Spleen (tissue), 11 donors: ENCODE results near the gene GON4L. TPM values are rescaled to one million over a fixed set of nuclear protein-coding genes. Genes with fewer than 3 reads are reported as not detected.

Experiments
- DNase-seq: peaks from one replicate; pipeline ENCODE4 v3.0.0-alpha.2; 2020
- H3K27ac ChIP-seq, 8 donors: fragments of 200-600 bp; sonication (generic) in 7 of 8; 1 replicate in 4 of 8; 2 replicates in 4 of 8; pipeline versions ENCODE4 v1.5.0 to v1.8.0; 2016 to 2021; ENCODE audit warnings: inconsistent platforms in 4 of 8, mild to moderate bottlenecking in 4 of 8, moderate library complexity in 1 of 8
- H3K27me3 ChIP-seq, 7 donors: fragments of 200-600 bp; sonication (generic) in 6 of 7; replicated peaks in 1 of 7; 1 replicate in 4 of 7; 2 replicates in 3 of 7; pipeline versions ENCODE4 v1.5.0 to v1.8.0; 2016 to 2021; ENCODE audit warnings: inconsistent platforms in 3 of 7, mild to moderate bottlenecking in 1 of 7
- H3K36me3 ChIP-seq, 6 donors: fragments of 200-600 bp; sonication (generic) in 5 of 6; 1 replicate in 4 of 6; 2 replicates in 2 of 6; pipeline versions ENCODE4 v1.5.0 to v1.8.0; 2016 to 2021; ENCODE audit warnings: inconsistent platforms in 2 of 6
- H3K4me1 ChIP-seq, 6 donors: fragments of 200-600 bp; sonication (generic) in 5 of 6; 1 replicate in 3 of 6; 2 replicates in 3 of 6; pipeline versions ENCODE4 v1.5.0 to v1.8.0; 2016 to 2021; ENCODE audit warnings: inconsistent platforms in 3 of 6
- H3K4me3 ChIP-seq, 8 donors: fragments of 200-600 bp; sonication (generic) in 7 of 8; 1 replicate in 4 of 8; 2 replicates in 4 of 8; pipeline versions ENCODE4 v1.5.0 to v1.8.0; 2016 to 2021; ENCODE audit warnings: inconsistent platforms in 4 of 8, mild to moderate bottlenecking in 4 of 8, moderate library complexity in 2 of 8
- H3K9me3 ChIP-seq, 8 donors: fragments of 200-600 bp; sonication (generic) in 7 of 8; 1 replicate in 4 of 8; 2 replicates in 4 of 8; pipeline versions ENCODE4 v1.5.0 to v1.8.0; 2016 to 2021; ENCODE audit warnings: inconsistent platforms in 4 of 8
- CTCF ChIP-seq, 11 experiments: fragments of 200-600 bp in 7 of 11; fragments of 450-650 bp in 4 of 11; sonication (generic) in 4 of 11; IDR thresholded peaks in 8 of 11; conservative IDR thresholded peaks in 3 of 11; 1 replicate in 7 of 11; 2 replicates in 4 of 11; pipeline versions ENCODE4 v1.4.0 to v1.8.0; 2016 to 2021; ENCODE audit warnings: antibody characterized with exemption in 11 of 11, inconsistent platforms in 4 of 11, mild to moderate bottlenecking in 1 of 11
- POLR2A ChIP-seq, 3 donors: fragments of 450-650 bp; IDR thresholded peaks; one replicate each; pipeline ENCODE4 v1.5.1; 2017; ENCODE audit warnings: antibody characterized with exemption in 3 of 3, mild to moderate bottlenecking in 1 of 3
- POLR2AphosphoS5 ChIP-seq, 3 donors: sonication (generic); formaldehyde crosslinking; IDR thresholded peaks; one replicate each; pipeline ENCODE4 v1.5.1; 2017; ENCODE audit warnings: antibody characterized with exemption in 3 of 3
- WGBS, 5 donors: extraction: QIAGEN DNeasy Blood & Tissue Kit in 3 of 5; methylation state at CpG; one replicate each; pipeline versions ENCODE4 v1.1.5 to v1.1.7; 2013 to 2018; 5-methylcytosine and 5-hydroxymethylcytosine counted together
- intact Hi-C: fragments of 100-400 bp; cut with DNase I; formaldehyde crosslinking; loops from one replicate; pipeline ENCODE4 v1.15.0; 2023; ENCODE audit warnings: low total_unique reads
- polyA plus RNA-seq, 3 donors: library from polyadenylated mRNA; stranded (reverse); fragments of 200-250 nt; gene quantifications; one replicate each; pipeline ENCODE4 v1.2.1, GENCODE V29; 2013
- total RNA-seq, 7 donors: library from RNA; depleted of rRNA in 3 of 7; stranded (reverse); fragments of >200 nt in 3 of 7; fragmentation: NEBNext Ultra II Directional in 4 of 7; extraction: Animal tissue kit (Norgen Biotek cat#: 25700) in 4 of 7; gene quantifications; one replicate each; pipeline versions ENCODE4 v1.1.0 to v1.2.1, GENCODE V29; 2016 to 2021
- donor health status: healthy with polysubstance abuse.
- donor health status: DM: no; HTN: no; CAD: no; lungs with moderate emphysema.
- donor health status: DM: no; HTN: no; CAD: no.
- donor health status: Bipolar disorder and iron deficiency.
- donor health status: healthy.
- donor health status: DM: no; HTN: no; CAD: no.
- donor health status: DM: yes; HTN: yes; CAD: no.

The GON4L gene
- total and polyA plus RNA-seq, 10 donors: 12.3 to 103 (median 66.2) TPM

GRCh38 chr1:155893389-155894142 is 36.6 kb upstream of the GON4L start:
- TF ChIP-seq POLR2AphosphoS5 (IDR thresholded peaks at IDR 0.05): peak in 1 of 3 donors; percentile 41
- TF ChIP-seq POLR2A (IDR thresholded peaks at IDR 0.05): no peak
- Histone ChIP-seq H3K4me1 (peaks cover 0 to 20% (median 14%) of the 10 kb centered on the region in 6 donors), H3K27me3 (no peaks in the 10 kb centered on the region), H3K9me3 (no peaks in the 10 kb centered on the region), H3K36me3 (peaks cover 0 to 35% (median 22%) of the 10 kb centered on the region in 6 donors), H3K4me3 (no peak overlapping the region), H3K27ac (peak overlapping the region in 7 of 8 donors; percentile 67 to 79 (median 72))
- intact Hi-C loops: no loop called here
- WGBS, 5 donors: 56 to 73% (median 59%) methylated on average over 10 of the region's 10 CpGs
- no peak for DNase-seq

GRCh38 chr1:155892796-155893195 is 35.8 kb upstream of the GON4L start:
- DNase-seq: no peak
- TF ChIP-seq CTCF (IDR thresholded peaks at IDR 0.05 in 8 of 11, conservative IDR thresholded peaks at IDR 0.05 in 3 of 11) (no peak), POLR2A (IDR thresholded peaks at IDR 0.05) (no peak), POLR2AphosphoS5 (IDR thresholded peaks at IDR 0.05) (no peak)
- H3K27me3 ChIP-seq: no peaks in the 10 kb centered on the region
- no peak overlapping the region for H3K4me3 ChIP-seq
- no peaks in the 10 kb centered on the region for H3K9me3 ChIP-seq
- H3K27ac ChIP-seq: peak overlapping the region in 7 of 8 donors; percentile 67 to 79 (median 72)
- H3K4me1 ChIP-seq: peaks cover 0 to 20% (median 14%) of the 10 kb centered on the region in 6 donors
- intact Hi-C loops: no loop called here
- peaks cover 0 to 27% (median 19%) of the 10 kb centered on the region in 6 donors for H3K36me3 ChIP-seq
- 63 to 83% (median 77%) methylated on average over 3 of the region's 3 CpGs for WGBS, 5 donors

GRCh38 chr1:155890251-155890650 is 33.2 kb upstream of the GON4L start:
- H3K4me3 ChIP-seq: no peak overlapping the region
- TF ChIP-seq CTCF (IDR thresholded peaks at IDR 0.05 in 8 of 11, conservative IDR thresholded peaks at IDR 0.05 in 3 of 11) (no peak), POLR2AphosphoS5 (IDR thresholded peaks at IDR 0.05) (no peak), POLR2A (IDR thresholded peaks at IDR 0.05) (no peak)
- no peak for DNase-seq
- intact Hi-C loops: no loop called here
- H3K27me3 ChIP-seq: no peaks in the 10 kb centered on the region
- 57 to 81% (median 62%) methylated on average over 3 of the region's 3 CpGs for WGBS, 5 donors
- H3K36me3 ChIP-seq: peaks cover 0 to 3% (median 0%) of the 10 kb centered on the region in 6 donors
- peaks cover 0 to 20% (median 14%) of the 10 kb centered on the region in 6 donors for H3K4me1 ChIP-seq
- H3K27ac ChIP-seq: no peak overlapping the region
- H3K9me3 ChIP-seq: no peaks in the 10 kb centered on the region

GRCh38 chr1:155889566-155889965 is 32.6 kb upstream of the GON4L start:
- no peaks in the 10 kb centered on the region for H3K27me3 ChIP-seq
- H3K36me3 ChIP-seq: peaks cover 0 to 3% (median 0%) of the 10 kb centered on the region in 6 donors
- peaks cover 0 to 20% (median 14%) of the 10 kb centered on the region in 6 donors for H3K4me1 ChIP-seq
- intact Hi-C loops: no loop called here
- H3K9me3 ChIP-seq: no peaks in the 10 kb centered on the region
- TF ChIP-seq POLR2A (IDR thresholded peaks at IDR 0.05): no peak
- no peak for TF ChIP-seq POLR2AphosphoS5 (IDR thresholded peaks at IDR 0.05)
- TF ChIP-seq CTCF (IDR thresholded peaks at IDR 0.05 in 8 of 11, conservative IDR thresholded peaks at IDR 0.05 in 3 of 11): no peak
- DNase-seq: no peak
- no peak overlapping the region for H3K4me3 ChIP-seq
- no peak overlapping the region for H3K27ac ChIP-seq
- whole genome bisulfite sequencing, 5 donors: 83 to 90% (median 85%) methylated on average over 2 of the region's 2 CpGs
